GM12874 (cell line): ENCODE results near the gene NOM1.

Experiments
- CTCF ChIP-seq: IDR thresholded peaks from 2 replicates; pipeline ENCODE4 v1.5.1; 2011; ENCODE audit warnings: low read depth, mild to moderate bottlenecking, control low read depth, low read length, moderate library complexity; ENCODE audit not compliant: insufficient read depth

Gene NOM1

GRCh38 chr7:157017603-157018327 is 68.3 kb downstream of the NOM1 start:
- no peak for TF ChIP-seq CTCF

GRCh38 chr7:157018328-157018996 is 69.0 kb downstream of the NOM1 start:
- no peak for TF ChIP-seq CTCF

- TF ChIP-seq CTCF = no peak
These were observed 69.6 kb downstream of the NOM1 start for GRCh38 chr7:157018997-157019608.

- no peak for TF ChIP-seq CTCF
These were observed 70.4 kb downstream of the NOM1 start for GRCh38 chr7:157019718-157020451.

GRCh38 chr7:157020514-157021070 is 71.1 kb downstream of the NOM1 start:
- TF ChIP-seq CTCF = no peak

GRCh38 chr7:157021071-157021870 is 71.8 kb downstream of the NOM1 start:
- no peak for TF ChIP-seq CTCF
